ENCODE measurements around the gene RPL22. TPM values are rescaled to one million over a fixed set of nuclear protein-coding genes. Genes with fewer than 3 reads are reported as not detected.
A peak's percentile ranks its signal among the peaks of the same experiment; 100 is the strongest.

The RPL22 gene
- total RNA-seq, 1 experiment from 2014 or later, result 309 TPM

- ATAC-seq, result peak; percentile 1; the same call in 1 of the 2 replicates
- no peaks in the 10 kb centered on the region for H3K27me3 ChIP-seq (ENCODE audit: control insufficient read depth, insufficient read depth, low read length)
- TF ChIP-seq TCF7L2 (IDR thresholded peaks at IDR 0.05; ENCODE audit: low read depth, low read length) (no peak), SIN3A (IDR thresholded peaks at IDR 0.05; ENCODE audit: borderline replicate concordance, insufficient read depth, low read depth, low read length) (no peak), CTCF (IDR thresholded peaks at IDR 0.05) (no peak), POLR2AphosphoS5 (IDR thresholded peaks at IDR 0.05; ENCODE audit: low read depth, low read length) (no peak), REST (IDR thresholded peaks at IDR 0.05; ENCODE audit: insufficient read depth in 1 of 2, low read depth in 2 of 2, low read length in 1 of 2) (no peak)
- no TSS peak for BruUV-seq (replicated peaks)
- peaks cover 2% of the 10 kb centered on the region; the same call in 1 of the 2 replicates for H3K36me3 ChIP-seq (ENCODE audit: control insufficient read depth, insufficient read depth, low read length)
- H3K4me3 ChIP-seq (ENCODE audit: low read depth in 2 of 2, low read length in 2 of 2), result peak overlapping the region; percentile 74 to 77
- CTCF ChIA-PET, result interaction anchor here (0.5 kb wide), 1 partner anchor 18 kb away, joined by 3 read pairs; no protein-coding TSS in a partner anchor
- H3K9me3 ChIP-seq (ENCODE audit: control insufficient read depth, insufficient read depth, low read depth, low read length), result no peaks in the 10 kb centered on the region
- peaks cover 5% of the 10 kb centered on the region for H3K4me1 ChIP-seq (ENCODE audit: control insufficient read depth, insufficient read depth, low read length)
- in situ Hi-C loops (cut with HindIII; ENCODE audit: low pct_unique_long_range_greater_than_20kb, low sequenced_read_pairs), result no loop called here
- peak overlapping the region; percentile 90 for H3K27ac ChIP-seq (ENCODE audit: low read length)
- POLR2A ChIA-PET, result interaction anchor here (1.1 kb wide), 1 partner anchor 17 kb away, joined by 3 read pairs; no protein-coding TSS in a partner anchor
- no peak for DNase-seq (ENCODE audit: low read depth, low spot score)
- intact Hi-C loops (cut with micrococcal nuclease; ENCODE audit: unreplicated experiment), result no loop called here
These were observed 7.1 kb upstream of the RPL22 start for GRCh38 chr1:6206520-6206855.

- peaks cover 2% of the 10 kb centered on the region; the same call in 1 of the 2 replicates for H3K36me3 ChIP-seq (ENCODE audit: control insufficient read depth, insufficient read depth, low read length)
- no TSS peak for BruUV-seq (replicated peaks)
- ChIA-PET CTCF (interaction anchor here (0.8 to 1.2 kb wide), 2 partner anchors 44 to 213 kb away, joined by 3 to 4 read pairs; partner anchors contain the start of gene HES2), POLR2A (interaction anchor here (1.1 kb wide), 1 partner anchor 18 kb away, joined by 3 read pairs; no protein-coding TSS in a partner anchor)
- no peaks in the 10 kb centered on the region for H3K9me3 ChIP-seq (ENCODE audit: control insufficient read depth, insufficient read depth, low read depth, low read length)
- peak within 1 kb of the TSS; percentile 90 for H3K27ac ChIP-seq (ENCODE audit: low read length)
- in situ Hi-C loops (cut with HindIII; ENCODE audit: low pct_unique_long_range_greater_than_20kb, low sequenced_read_pairs), result no loop called here
- peaks cover 5% of the 10 kb centered on the region for H3K4me1 ChIP-seq (ENCODE audit: control insufficient read depth, insufficient read depth, low read length)
- no peak for DNase-seq (ENCODE audit: low read depth, low spot score)
- no peaks in the 10 kb centered on the region for H3K27me3 ChIP-seq (ENCODE audit: control insufficient read depth, insufficient read depth, low read length)
- peak within 1 kb of the TSS; percentile 74 to 77 for H3K4me3 ChIP-seq (ENCODE audit: low read depth in 2 of 2, low read length in 2 of 2)
- ATAC-seq, result peak; percentile 83
- no peak for TF ChIP-seq TCF7L2 (IDR thresholded peaks at IDR 0.05; ENCODE audit: low read depth, low read length)
- 0 out of 2 replicates have a peak, but pooled peaks have one; percentile 82 for TF ChIP-seq SIN3A (IDR thresholded peaks at IDR 0.05; ENCODE audit: borderline replicate concordance, insufficient read depth, low read depth, low read length)
- TF ChIP-seq CTCF (IDR thresholded peaks at IDR 0.05), result no peak
- peak; percentile 89 for TF ChIP-seq POLR2AphosphoS5 (IDR thresholded peaks at IDR 0.05; ENCODE audit: low read depth, low read length)
- TF ChIP-seq REST (IDR thresholded peaks at IDR 0.05; ENCODE audit: insufficient read depth in 1 of 2, low read depth in 2 of 2, low read length in 1 of 2), result no peak
- intact Hi-C loops (cut with micrococcal nuclease; ENCODE audit: unreplicated experiment), result no loop called here
These were observed 6.6 kb upstream of the RPL22 start, which contains the start of gene RNF207 for GRCh38 chr1:6205849-6206519. TSS of gene RNF207 (plus strand) at chr1:6206119. CDS start at chr1:6206536, 417 bp downstream.

Measured in Panc1 (cell line).